Neural cell (in vitro differentiated cells): ENCODE measurements around the gene MED27. TPM values are rescaled to one million over a fixed set of nuclear protein-coding genes. Genes with fewer than 3 reads are reported as not detected.

ENCODE experiments used
- H2AFZ ChIP-seq: fragments of 200-600, 300-800 bp; sonication (generic), shearing (Covaris generic); 2 replicates; pipeline ENCODE4 v1.6.0; 2014; ENCODE audit warnings: low read depth, mild to moderate bottlenecking, antibody characterized with exemption, low read length, moderate library complexity
- H3F3A ChIP-seq: fragments of 200-600 bp; shearing (Covaris generic); 2 replicates; pipeline ENCODE4 v1.6.1; 2016; ENCODE audit warnings: mild to moderate bottlenecking, moderate library complexity, mixed read lengths, antibody characterized with exemption, low read length; ENCODE audit not compliant: insufficient read depth, poor library complexity, severe bottlenecking
- H3K27ac ChIP-seq: fragments of 200-600, 300-800 bp; sonication (generic), shearing (Covaris generic); 2 replicates; pipeline ENCODE4 v1.5.1; 2014; ENCODE audit warnings: mild to moderate bottlenecking, low read length, moderate library complexity
- H3K27me3 ChIP-seq: fragments of 300-800, 200-600 bp; sonication (generic), shearing (Covaris generic); 2 replicates; pipeline ENCODE4 v1.6.0; 2014; ENCODE audit warnings: mild to moderate bottlenecking, low read depth, low read length, moderate library complexity; ENCODE audit not compliant: insufficient read depth
- H3K36me3 ChIP-seq: fragments of 300-800, 200-600 bp; sonication (generic), shearing (Covaris generic); 2 replicates; pipeline ENCODE4 v1.5.1; 2014; ENCODE audit warnings: mild to moderate bottlenecking, antibody characterized with exemption, low read length, moderate library complexity; ENCODE audit not compliant: insufficient read depth
- H3K4me2 ChIP-seq: fragments of 300-800, 200-600 bp; sonication (generic), shearing (Covaris generic); 2 replicates; pipeline ENCODE4 v1.6.0; 2014; ENCODE audit warnings: mild to moderate bottlenecking, low read length
- H3K4me3 ChIP-seq: fragments of 300-800, 200-600 bp; sonication (generic), shearing (Covaris generic); 2 replicates; pipeline ENCODE4 v1.5.1; 2014; ENCODE audit warnings: mild to moderate bottlenecking, low read length, moderate library complexity
- H3K79me2 ChIP-seq: fragments of 200-600 bp; shearing (Covaris generic); replicated peaks from 2 replicates; pipeline ENCODE4 v1.6.0; 2014; ENCODE audit warnings: mild to moderate bottlenecking, low read length, moderate library complexity; ENCODE audit not compliant: insufficient read depth
- H3K9ac ChIP-seq: fragments of 300-800, 200-600 bp; sonication (generic), shearing (Covaris generic); 2 replicates; pipeline ENCODE4 v1.6.1; 2016; ENCODE audit warnings: mild to moderate bottlenecking, low read length, mixed read lengths
- H3K9me2 ChIP-seq: fragments of 200-600 bp; shearing (Covaris generic); 2 replicates; pipeline ENCODE4 v1.6.1; 2016; ENCODE audit warnings: mild to moderate bottlenecking, low read length, mixed read lengths; ENCODE audit not compliant: insufficient read depth
- H3K9me3 ChIP-seq: fragments of 200-600, 300-800 bp; sonication (generic), shearing (Covaris generic); 2 replicates; pipeline ENCODE4 v1.6.1; 2016; ENCODE audit warnings: mild to moderate bottlenecking, mixed run types, low read length, moderate library complexity, mixed read lengths
- H4K20me1 ChIP-seq: fragments of 200-600 bp; shearing (Covaris generic); 2 replicates; pipeline ENCODE4 v1.6.1; 2016; ENCODE audit warnings: mild to moderate bottlenecking, mixed run types; ENCODE audit not compliant: insufficient read depth
- EP300 ChIP-seq: fragments of 450-650 bp; conservative IDR thresholded peaks from 2 replicates; pipeline ENCODE4 v1.6.1; 2014; ENCODE audit warnings: antibody characterized with exemption, mild to moderate bottlenecking, moderate library complexity; ENCODE audit not compliant: poor library complexity, severe bottlenecking
- EZH2 ChIP-seq: fragments of 200-600, 300-800 bp; shearing (Covaris generic), sonication (generic); IDR thresholded peaks from 2 replicates; pipeline ENCODE4 v1.6.1; 2014; ENCODE audit warnings: antibody characterized with exemption, low read length, borderline replicate concordance, mild to moderate bottlenecking; ENCODE audit not compliant: insufficient read depth, poor library complexity, severe bottlenecking
- MXI1 ChIP-seq: fragments of 450-650 bp; conservative IDR thresholded peaks from 2 replicates; pipeline ENCODE4 v1.6.1; 2014; ENCODE audit warnings: antibody characterized with exemption, mild to moderate bottlenecking; ENCODE audit not compliant: poor library complexity, severe bottlenecking
- POLR2AphosphoS5 ChIP-seq: IDR thresholded peaks from 2 replicates; pipeline ENCODE4 v1.6.1; 2012
- RAD21 ChIP-seq: fragments of 450-650 bp; conservative IDR thresholded peaks from 2 replicates; pipeline ENCODE4 v1.6.1; 2014; ENCODE audit warnings: antibody characterized with exemption, mild to moderate bottlenecking, moderate library complexity
- SMC3 ChIP-seq: fragments of 450-650 bp; conservative IDR thresholded peaks from 2 replicates; pipeline ENCODE4 v1.6.1; 2014; ENCODE audit warnings: antibody characterized with exemption, mild to moderate bottlenecking, moderate library complexity; ENCODE audit not compliant: poor library complexity
- TAF1 ChIP-seq: IDR thresholded peaks from 2 replicates; pipeline ENCODE4 v1.6.1; 2012; ENCODE audit warnings: low read depth
- polyA plus RNA-seq: library from polyadenylated mRNA; depleted of rRNA; stranded (reverse); fragments of >200 nt; gene quantifications from 2 replicates; pipeline ENCODE4 v1.2.3, GENCODE V29; 2014
- TF ChIP-seq, protein P1 (sequence below): IDR thresholded peaks from 2 replicates; pipeline ENCODE4 v1.6.1; 2012; ENCODE audit warnings: borderline replicate concordance
- TF ChIP-seq, protein P2 (sequence below): fragments of 450-650 bp; IDR thresholded peaks from 2 replicates; pipeline ENCODE4 v1.5.1; 2014; ENCODE audit warnings: antibody characterized with exemption, mild to moderate bottlenecking, moderate library complexity; ENCODE audit not compliant: poor library complexity, severe bottlenecking

The MED27 gene
- polyA plus RNA-seq, 1 donor from 2014 or later, result 7.5 TPM

DNA sequence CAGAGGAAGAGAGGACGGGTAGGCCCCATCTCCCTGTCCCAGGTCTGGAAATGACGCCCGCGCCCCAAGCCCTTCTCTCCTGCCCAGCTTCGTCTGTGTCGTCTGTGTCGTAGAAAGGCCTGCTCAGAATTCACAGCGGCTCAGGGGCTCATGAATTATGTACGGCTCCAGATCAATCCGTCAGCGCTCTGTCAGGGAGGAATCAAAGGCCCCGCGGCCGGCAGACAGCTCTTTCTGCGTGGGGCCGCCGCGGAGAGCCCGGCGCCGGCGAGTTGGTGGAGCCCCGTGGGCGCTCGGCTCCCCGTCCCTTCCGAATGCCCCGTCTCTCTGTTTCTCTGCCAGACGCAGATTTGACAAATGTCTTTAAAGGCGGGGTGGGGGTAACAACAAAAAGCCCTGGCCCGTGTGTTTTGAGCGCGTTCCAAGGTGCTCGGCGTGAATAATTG, 255.9 kb downstream of the MED27 start:
- H3K79me2 ChIP-seq, result no peaks in the 10 kb centered on the region
- H2AFZ ChIP-seq, result no peak overlapping the region
- no peaks in the 10 kb centered on the region for H3K27me3 ChIP-seq
- no peaks in the 10 kb centered on the region for H3K9me2 ChIP-seq
- H3K27ac ChIP-seq, result peak overlapping the region; percentile 37
- H3K9me3 ChIP-seq, result no peaks in the 10 kb centered on the region
- H3K4me3 ChIP-seq, result no peak overlapping the region
- TF ChIP-seq TAF1 (no peak), EZH2 (no peak), EP300 (no peak), POLR2AphosphoS5 (no peak), MXI1 (no peak), RAD21 (no peak), SMC3 (no peak)
- TF ChIP-seq, protein P1, sequence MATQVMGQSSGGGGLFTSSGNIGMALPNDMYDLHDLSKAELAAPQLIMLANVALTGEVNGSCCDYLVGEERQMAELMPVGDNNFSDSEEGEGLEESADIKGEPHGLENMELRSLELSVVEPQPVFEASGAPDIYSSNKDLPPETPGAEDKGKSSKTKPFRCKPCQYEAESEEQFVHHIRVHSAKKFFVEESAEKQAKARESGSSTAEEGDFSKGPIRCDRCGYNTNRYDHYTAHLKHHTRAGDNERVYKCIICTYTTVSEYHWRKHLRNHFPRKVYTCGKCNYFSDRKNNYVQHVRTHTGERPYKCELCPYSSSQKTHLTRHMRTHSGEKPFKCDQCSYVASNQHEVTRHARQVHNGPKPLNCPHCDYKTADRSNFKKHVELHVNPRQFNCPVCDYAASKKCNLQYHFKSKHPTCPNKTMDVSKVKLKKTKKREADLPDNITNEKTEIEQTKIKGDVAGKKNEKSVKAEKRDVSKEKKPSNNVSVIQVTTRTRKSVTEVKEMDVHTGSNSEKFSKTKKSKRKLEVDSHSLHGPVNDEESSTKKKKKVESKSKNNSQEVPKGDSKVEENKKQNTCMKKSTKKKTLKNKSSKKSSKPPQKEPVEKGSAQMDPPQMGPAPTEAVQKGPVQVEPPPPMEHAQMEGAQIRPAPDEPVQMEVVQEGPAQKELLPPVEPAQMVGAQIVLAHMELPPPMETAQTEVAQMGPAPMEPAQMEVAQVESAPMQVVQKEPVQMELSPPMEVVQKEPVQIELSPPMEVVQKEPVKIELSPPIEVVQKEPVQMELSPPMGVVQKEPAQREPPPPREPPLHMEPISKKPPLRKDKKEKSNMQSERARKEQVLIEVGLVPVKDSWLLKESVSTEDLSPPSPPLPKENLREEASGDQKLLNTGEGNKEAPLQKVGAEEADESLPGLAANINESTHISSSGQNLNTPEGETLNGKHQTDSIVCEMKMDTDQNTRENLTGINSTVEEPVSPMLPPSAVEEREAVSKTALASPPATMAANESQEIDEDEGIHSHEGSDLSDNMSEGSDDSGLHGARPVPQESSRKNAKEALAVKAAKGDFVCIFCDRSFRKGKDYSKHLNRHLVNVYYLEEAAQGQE, result no peak
- TF ChIP-seq, protein P2, sequence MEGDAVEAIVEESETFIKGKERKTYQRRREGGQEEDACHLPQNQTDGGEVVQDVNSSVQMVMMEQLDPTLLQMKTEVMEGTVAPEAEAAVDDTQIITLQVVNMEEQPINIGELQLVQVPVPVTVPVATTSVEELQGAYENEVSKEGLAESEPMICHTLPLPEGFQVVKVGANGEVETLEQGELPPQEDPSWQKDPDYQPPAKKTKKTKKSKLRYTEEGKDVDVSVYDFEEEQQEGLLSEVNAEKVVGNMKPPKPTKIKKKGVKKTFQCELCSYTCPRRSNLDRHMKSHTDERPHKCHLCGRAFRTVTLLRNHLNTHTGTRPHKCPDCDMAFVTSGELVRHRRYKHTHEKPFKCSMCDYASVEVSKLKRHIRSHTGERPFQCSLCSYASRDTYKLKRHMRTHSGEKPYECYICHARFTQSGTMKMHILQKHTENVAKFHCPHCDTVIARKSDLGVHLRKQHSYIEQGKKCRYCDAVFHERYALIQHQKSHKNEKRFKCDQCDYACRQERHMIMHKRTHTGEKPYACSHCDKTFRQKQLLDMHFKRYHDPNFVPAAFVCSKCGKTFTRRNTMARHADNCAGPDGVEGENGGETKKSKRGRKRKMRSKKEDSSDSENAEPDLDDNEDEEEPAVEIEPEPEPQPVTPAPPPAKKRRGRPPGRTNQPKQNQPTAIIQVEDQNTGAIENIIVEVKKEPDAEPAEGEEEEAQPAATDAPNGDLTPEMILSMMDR, result no peak
- H3K9ac ChIP-seq, result no peak overlapping the region
- H3K4me2 ChIP-seq, result no peak overlapping the region
- no peaks in the 10 kb centered on the region for H3F3A ChIP-seq
- no peaks in the 10 kb centered on the region for H4K20me1 ChIP-seq
- no peaks in the 10 kb centered on the region for H3K36me3 ChIP-seq

- no peak overlapping the region for H3K4me2 ChIP-seq
Observed at GRCh38 chr9:131818089-131818488, 261.6 kb downstream of the MED27 start.

More at GRCh38 chr9:131818089-131818488, 261.6 kb downstream of the MED27 start:
- no peaks in the 10 kb centered on the region for H3K79me2 ChIP-seq
- H3K27me3 ChIP-seq, result no peaks in the 10 kb centered on the region
- H3K4me3 ChIP-seq, result no peak overlapping the region
- H3K9me3 ChIP-seq, result no peaks in the 10 kb centered on the region
- no peak overlapping the region for H3K9ac ChIP-seq
- H4K20me1 ChIP-seq, result no peaks in the 10 kb centered on the region
- no peak overlapping the region for H2AFZ ChIP-seq
- no peaks in the 10 kb centered on the region for H3K36me3 ChIP-seq
- H3F3A ChIP-seq, result no peaks in the 10 kb centered on the region
- no peaks in the 10 kb centered on the region for H3K9me2 ChIP-seq
- H3K27ac ChIP-seq, result no peak overlapping the region
- TF ChIP-seq, protein P2, result no peak
- no peak for TF ChIP-seq POLR2AphosphoS5
- no peak for TF ChIP-seq TAF1
- TF ChIP-seq, protein P1, result no peak
- no peak for TF ChIP-seq RAD21
- TF ChIP-seq EP300, result no peak
- no peak for TF ChIP-seq EZH2
- no peak for TF ChIP-seq MXI1
- no peak for TF ChIP-seq SMC3
